HCT116 (cell line): ENCODE results near the gene AKAP8. TPM values are rescaled to one million over a fixed set of nuclear protein-coding genes. Genes with fewer than 3 reads are reported as not detected.

ENCODE experiments used
- ATAC-seq: fragments of 200-7000 bp; cut with Tn5 transposase; 2 replicates; pipeline ENCODE4 v1.9.1; 2020; ENCODE audit warnings: mild to moderate bottlenecking, moderate library complexity
- BruUV-seq: library from RNA; stranded (reverse); fragments of 400-500 nt; replicated peaks from 2 replicates; lab custom pipeline; 2021; lab: Mats Ljungman, UMichigan
- CTCF ChIA-PET: fragments of 300-600 bp; sonication (Branson Sonifier 250); formaldehyde crosslinking; loops from one replicate; lab custom pipeline; 2021; ENCODE audit warnings: antibody characterized with exemption; lab: Charles Lee
- POLR2A ChIA-PET: fragments of 300-600, 350-600 bp; sonication (Branson Sonifier 250); formaldehyde crosslinking; loops from one replicate; lab custom pipeline; 2021; ENCODE audit warnings: antibody characterized with exemption; lab: Charles Lee
- RAD21 ChIA-PET, 2 experiments: fragments of 300-600 bp; sonication (Branson Sonifier 250); formaldehyde crosslinking; loops; one replicate each; lab custom pipeline; 2023; ENCODE audit warnings: low total read pairs in 2 of 2; ENCODE audit not compliant: uncharacterized antibody in 2 of 2, unreplicated experiment in 2 of 2, low non-redundant PET in 1 of 2; lab: Charles Lee
- DNase-seq: peaks from one replicate; pipeline ENCODE4 v3.0.0-alpha.2; 2010; ENCODE audit warnings: low read depth, low spot score
- H2AFZ ChIP-seq: fragments of 200-600 bp; shearing (Covaris generic), sonication (generic); 2 replicates; pipeline ENCODE4 v1.6.1; 2017; ENCODE audit warnings: low read depth, mixed run types, mixed read lengths, antibody characterized with exemption, low read length; ENCODE audit not compliant: poor library complexity, severe bottlenecking
- H3K27ac ChIP-seq: 2 replicates; pipeline ENCODE4 v1.5.1; 2012; ENCODE audit warnings: low read depth, low read length
- H3K27me3 ChIP-seq: fragments of 200-600 bp; sonication (generic); 2 replicates; pipeline ENCODE4 v1.6.1; 2016; ENCODE audit warnings: mixed run types, low read length, mixed read lengths; ENCODE audit not compliant: insufficient read depth
- H3K36me3 ChIP-seq, 2 experiments: fragments of 200-500 bp in 1 of 2; fragments of 200-600 bp in 1 of 2; sonication (Bioruptor generic) in 1 of 2; sonication (generic) in 1 of 2; 2 replicates each; pipeline versions ENCODE4 v1.5.1 to v1.6.1; 2014 to 2016; ENCODE audit warnings: low read length in 2 of 2, inconsistent platforms in 1 of 2, mixed read lengths in 1 of 2, mixed run types in 1 of 2; ENCODE audit not compliant: insufficient read depth in 2 of 2, control insufficient read depth in 1 of 2
- H3K4me1 ChIP-seq, 2 experiments: fragments of 200-600 bp in 1 of 2; sonication (generic) in 1 of 2; 2 replicates each; pipeline versions ENCODE4 v1.5.1 to v1.6.1; 2012 to 2017; ENCODE audit warnings: low read length in 2 of 2, inconsistent platforms in 1 of 2, mild to moderate bottlenecking in 1 of 2, mixed read lengths in 1 of 2, mixed run types in 1 of 2, moderate library complexity in 1 of 2; ENCODE audit not compliant: insufficient read depth in 2 of 2, control insufficient read depth in 1 of 2
- H3K4me2 ChIP-seq: fragments of 200-600 bp; sonication (generic); 2 replicates; pipeline ENCODE4 v1.6.1; 2017; ENCODE audit warnings: mixed run types, low read length, mixed read lengths
- H3K4me3 ChIP-seq, 2 experiments: fragments of 200-600 bp in 1 of 2; sonication (generic) in 1 of 2; replicated peaks in 1 of 2; 2 replicates each; pipeline ENCODE4 v1.5.1; 2011 to 2016; ENCODE audit warnings: low read length in 2 of 2, control low read depth in 1 of 2, low read depth in 1 of 2, mild to moderate bottlenecking in 1 of 2, mixed read lengths in 1 of 2, mixed run types in 1 of 2
- H3K79me2 ChIP-seq: fragments of 200-600 bp; sonication (generic); 2 replicates; pipeline ENCODE4 v1.6.1; 2017; ENCODE audit warnings: mild to moderate bottlenecking, mixed run types, low read length, moderate library complexity, mixed read lengths; ENCODE audit not compliant: insufficient read depth
- H3K9ac ChIP-seq: fragments of 200-600 bp; sonication (generic); 2 replicates; pipeline ENCODE4 v1.6.1; 2016; ENCODE audit warnings: low read length, mixed read lengths
- H3K9me2 ChIP-seq: fragments of 200-600 bp; sonication (generic), shearing (Covaris generic); 2 replicates; pipeline ENCODE4 v1.6.1; 2017; ENCODE audit warnings: mixed run types, mild to moderate bottlenecking, moderate library complexity; ENCODE audit not compliant: insufficient read depth
- H3K9me3 ChIP-seq, 2 experiments: fragments of 200-500 bp in 1 of 2; fragments of 200-600 bp in 1 of 2; sonication (Bioruptor generic) in 1 of 2; sonication (generic) in 1 of 2; 2 replicates each; pipeline ENCODE4 v1.6.1; 2014 to 2017; ENCODE audit warnings: low read length in 2 of 2, mixed read lengths in 2 of 2, inconsistent platforms in 1 of 2, low read depth in 1 of 2, mild to moderate bottlenecking in 1 of 2, mixed run types in 1 of 2, moderate library complexity in 1 of 2; ENCODE audit not compliant: control insufficient read depth in 1 of 2, insufficient read depth in 1 of 2
- H4K20me1 ChIP-seq: fragments of 200-600 bp; sonication (generic), shearing (Covaris generic); 2 replicates; pipeline ENCODE4 v1.6.1; 2017; ENCODE audit warnings: mixed run types, mild to moderate bottlenecking, moderate library complexity; ENCODE audit not compliant: insufficient read depth
- EZH2phosphoT487 ChIP-seq: fragments of 200-600 bp; IDR thresholded peaks from 2 replicates; pipeline ENCODE4 v1.6.1; 2018; ENCODE audit warnings: antibody characterized with exemption, borderline replicate concordance
- MAX ChIP-seq: IDR thresholded peaks from 2 replicates; pipeline ENCODE4 v1.6.1; 2012
- POLR2AphosphoS5 ChIP-seq: IDR thresholded peaks from 2 replicates; pipeline ENCODE4 v1.6.1; 2011; ENCODE audit warnings: mild to moderate bottlenecking, low read depth, low read length, moderate library complexity
- SRF ChIP-seq: IDR thresholded peaks from 2 replicates; pipeline ENCODE4 v1.6.1; 2012; ENCODE audit warnings: low read depth
- YY1 ChIP-seq: IDR thresholded peaks from 2 replicates; pipeline ENCODE4 v1.6.1; 2011; ENCODE audit warnings: low read length, low read depth, moderate library complexity, mild to moderate bottlenecking; ENCODE audit not compliant: insufficient replicate concordance; ENCODE audit errors: extremely low read depth
- ZFX ChIP-seq: fragments of 450-650 bp; IDR thresholded peaks from 2 replicates; pipeline ENCODE4 v1.6.1; 2017
- intact Hi-C: fragments of 100-400 bp; cut with micrococcal nuclease; formaldehyde crosslinking; loops from 2 replicates; pipeline ENCODE4 v1.10.0; 2022
- total RNA-seq: library from RNA; stranded (reverse); gene quantifications from one replicate; pipeline ENCODE4 v1.2.1, GENCODE V29; 2021; ENCODE audit not compliant: unreplicated experiment

AKAP8 gene
- total RNA-seq, 1 experiment from 2014 or later, result 50.6 TPM

GRCh38 chr19:15400521-15401396 is 21.2 kb upstream of the AKAP8 start:
- CTCF ChIA-PET, result no interaction called here
- Histone ChIP-seq H3K9me3 (no peaks in the 10 kb centered on the region), H3K4me2 (no peak overlapping the region), H3K36me3 (peaks cover 29 to 38% of the 10 kb centered on the region in 2 experiments; a peak in 3 of 4 replicates), H3K9me2 (no peaks in the 10 kb centered on the region), H3K9ac (no peak overlapping the region), H4K20me1 (peaks cover 7% of the 10 kb centered on the region; the same call in 1 of the 2 replicates), H3K79me2 (peaks cover 66% of the 10 kb centered on the region), H3K4me3 (no peak overlapping the region), H3K4me1 (no peaks in the 10 kb centered on the region), H2AFZ (no peak overlapping the region), H3K27ac (no peak overlapping the region), H3K27me3 (no peaks in the 10 kb centered on the region)
- DNase-seq, result no peak
- intact Hi-C loops, result no loop called here
- RAD21 ChIA-PET, result no interaction called here
- BruUV-seq, result TSS peak; percentile 28
- POLR2A ChIA-PET, result no interaction called here
- TF ChIP-seq MAX (no peak), YY1 (no peak)
- no peak for ATAC-seq

GRCh38 chr19:15399635-15400034 is 20.0 kb upstream of the AKAP8 start:
- no TSS peak for BruUV-seq
- RAD21 ChIA-PET, result interaction anchor here in 1 of 2 experiments (0.7 kb wide), 1 partner anchor 22 kb away, joined by 3 read pairs; no protein-coding TSS in a partner anchor
- no peaks in the 10 kb centered on the region for H3K4me1 ChIP-seq
- no peak for TF ChIP-seq YY1
- TF ChIP-seq POLR2AphosphoS5, result no peak
- no peak for TF ChIP-seq EZH2phosphoT487
- TF ChIP-seq ZFX, result no peak
- TF ChIP-seq SRF, result no peak
- DNase-seq (no peak), ATAC-seq (no peak)
- no peaks in the 10 kb centered on the region for H3K9me2 ChIP-seq
- intact Hi-C loops, result no loop called here
- peaks cover 29 to 38% of the 10 kb centered on the region in 2 experiments; a peak in 3 of 4 replicates for H3K36me3 ChIP-seq
- no peak overlapping the region for H3K27ac ChIP-seq
- H3K9me3 ChIP-seq, result no peaks in the 10 kb centered on the region
- no peak overlapping the region for H3K4me3 ChIP-seq
- POLR2A ChIA-PET, result no interaction called here
- H2AFZ ChIP-seq, result no peak overlapping the region
- peaks cover 4% of the 10 kb centered on the region; the same call in 1 of the 2 replicates for H4K20me1 ChIP-seq
- H3K9ac ChIP-seq, result no peak overlapping the region
- peaks cover 56% of the 10 kb centered on the region for H3K79me2 ChIP-seq
- H3K27me3 ChIP-seq, result no peaks in the 10 kb centered on the region
- H3K4me2 ChIP-seq, result no peak overlapping the region
- CTCF ChIA-PET, result no interaction called here
